Mesothelial cell of epicardium (in vitro differentiated cells): Measurements from ENCODE around the gene PRMT3. TPM values are rescaled to one million over a fixed set of nuclear protein-coding genes. Genes with fewer than 3 reads are reported as not detected.

ENCODE experiments used
- DNase-seq, 2 experiments: peaks; one replicate each; pipeline ENCODE4 v3.0.0; 2021; ENCODE audit warnings: low spot score in 2 of 2; ENCODE audit not compliant: unreplicated experiment in 2 of 2
- H3K27ac Mint-ChIP-seq: 2 replicates; pipeline ENCODE4 v1.8.0; 2021; ENCODE audit warnings: mixed read lengths
- H3K27me3 Mint-ChIP-seq: 2 replicates; pipeline ENCODE4 v1.8.0; 2021; ENCODE audit warnings: low read depth, mixed read lengths
- H3K36me3 Mint-ChIP-seq: 2 replicates; pipeline ENCODE4 v1.8.0; 2021; ENCODE audit warnings: mixed read lengths
- H3K4me1 Mint-ChIP-seq: 2 replicates; pipeline ENCODE4 v1.8.0; 2021; ENCODE audit warnings: mixed read lengths
- H3K4me3 Mint-ChIP-seq: 2 replicates; pipeline ENCODE4 v1.8.0; 2021; ENCODE audit warnings: mild to moderate bottlenecking, moderate library complexity, mixed read lengths
- H3K9me3 Mint-ChIP-seq: 2 replicates; pipeline ENCODE4 v1.8.0; 2021; ENCODE audit warnings: mixed read lengths
- total RNA-seq: library from RNA; stranded (reverse); gene quantifications from 3 replicates; pipeline ENCODE4 v1.2.1, GENCODE V29; 2021
- TF ChIP-seq, protein P1 (sequence below): fragments of 200-600 bp; sonication (generic); IDR thresholded peaks from one replicate; pipeline ENCODE4 v1.5.0; 2021; ENCODE audit warnings: antibody characterized with exemption; ENCODE audit not compliant: unreplicated experiment

Gene PRMT3
- total RNA-seq, 1 donor from 2014 or later: 19.2 TPM

DNA sequence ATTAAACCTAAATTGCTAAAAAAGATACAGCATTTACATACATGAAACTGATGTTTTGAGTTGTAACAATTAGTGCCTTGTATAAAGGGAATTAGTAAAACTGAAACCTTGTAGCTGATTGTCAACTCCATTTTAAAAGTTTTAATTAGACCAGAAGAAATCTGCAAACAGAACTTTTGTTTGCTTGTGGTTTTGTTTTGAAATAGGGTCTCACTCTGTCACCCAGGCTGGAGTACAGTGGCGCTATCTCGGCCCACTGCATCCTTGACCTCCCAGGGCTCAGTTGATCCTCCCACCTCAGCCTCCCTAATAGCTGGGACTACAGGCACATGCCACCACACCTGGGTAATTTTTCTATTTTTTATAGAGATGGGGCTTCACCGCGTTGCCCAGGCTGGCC lies 125.4 kb downstream of the PRMT3 start:
- Mint-ChIP-seq H3K4me3 (no peak overlapping the region), H3K9me3 (no peaks in the 10 kb centered on the region), H3K27ac (no peak overlapping the region), H3K27me3 (peaks cover 12% of the 10 kb centered on the region), H3K4me1 (no peaks in the 10 kb centered on the region), H3K36me3 (no peaks in the 10 kb centered on the region)
- TF ChIP-seq, protein P1, sequence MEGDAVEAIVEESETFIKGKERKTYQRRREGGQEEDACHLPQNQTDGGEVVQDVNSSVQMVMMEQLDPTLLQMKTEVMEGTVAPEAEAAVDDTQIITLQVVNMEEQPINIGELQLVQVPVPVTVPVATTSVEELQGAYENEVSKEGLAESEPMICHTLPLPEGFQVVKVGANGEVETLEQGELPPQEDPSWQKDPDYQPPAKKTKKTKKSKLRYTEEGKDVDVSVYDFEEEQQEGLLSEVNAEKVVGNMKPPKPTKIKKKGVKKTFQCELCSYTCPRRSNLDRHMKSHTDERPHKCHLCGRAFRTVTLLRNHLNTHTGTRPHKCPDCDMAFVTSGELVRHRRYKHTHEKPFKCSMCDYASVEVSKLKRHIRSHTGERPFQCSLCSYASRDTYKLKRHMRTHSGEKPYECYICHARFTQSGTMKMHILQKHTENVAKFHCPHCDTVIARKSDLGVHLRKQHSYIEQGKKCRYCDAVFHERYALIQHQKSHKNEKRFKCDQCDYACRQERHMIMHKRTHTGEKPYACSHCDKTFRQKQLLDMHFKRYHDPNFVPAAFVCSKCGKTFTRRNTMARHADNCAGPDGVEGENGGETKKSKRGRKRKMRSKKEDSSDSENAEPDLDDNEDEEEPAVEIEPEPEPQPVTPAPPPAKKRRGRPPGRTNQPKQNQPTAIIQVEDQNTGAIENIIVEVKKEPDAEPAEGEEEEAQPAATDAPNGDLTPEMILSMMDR: no peak
- DNase-seq: no peak

DNA sequence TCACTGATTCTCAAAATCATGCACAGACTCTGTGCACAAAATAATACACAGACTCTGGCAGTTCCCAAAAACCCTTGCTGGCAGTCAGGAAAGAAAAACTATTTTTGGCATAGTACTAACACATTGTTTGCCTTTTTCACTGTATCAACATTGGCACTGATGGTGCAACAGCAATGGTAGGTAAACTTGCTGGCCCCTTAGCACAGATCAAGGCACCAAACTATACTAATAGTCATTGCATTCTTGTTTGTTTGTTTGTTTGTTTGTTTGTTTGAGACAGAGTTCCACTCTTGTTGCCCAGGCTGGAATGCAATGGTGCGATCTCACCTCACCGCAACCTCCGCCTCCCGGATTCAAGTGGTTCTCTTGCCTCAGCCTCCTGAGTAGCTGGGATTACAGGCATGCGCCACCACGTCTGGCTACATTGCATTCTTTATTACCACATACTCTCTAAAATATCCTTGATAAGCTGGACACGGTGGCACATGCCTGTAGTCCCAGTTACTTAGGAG lies 130.9 kb downstream of the PRMT3 start:
- Mint-ChIP-seq H3K4me3 (no peak overlapping the region), H3K9me3 (no peaks in the 10 kb centered on the region), H3K27me3 (peaks cover 18% of the 10 kb centered on the region), H3K4me1 (no peaks in the 10 kb centered on the region), H3K27ac (no peak overlapping the region), H3K36me3 (no peaks in the 10 kb centered on the region)
- DNase-seq: no peak
- TF ChIP-seq, protein P1: no peak

DNA sequence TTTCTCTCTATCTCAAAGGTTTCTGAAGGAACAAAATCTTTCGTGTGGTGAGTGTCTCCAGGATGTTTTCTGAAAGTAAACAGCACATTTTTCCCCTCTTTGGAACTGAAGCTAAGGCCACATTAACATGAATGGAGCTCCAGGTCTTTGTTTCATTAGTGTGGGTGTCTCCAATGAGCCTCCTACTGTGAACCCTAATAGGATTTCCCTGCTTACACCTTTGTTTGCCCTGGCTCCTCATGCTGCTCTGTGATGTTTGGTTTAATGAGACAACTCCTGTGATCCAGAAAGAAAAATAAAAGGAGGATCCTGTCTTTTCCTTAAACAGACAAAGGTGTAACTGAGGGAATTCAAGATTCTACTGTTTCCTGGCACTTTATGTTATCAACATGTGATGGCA lies 135.0 kb downstream of the PRMT3 start:
- no peak for DNase-seq
- no peaks in the 10 kb centered on the region for H3K4me1 Mint-ChIP-seq
- peaks cover 8% of the 10 kb centered on the region for H3K27me3 Mint-ChIP-seq
- no peak overlapping the region for H3K4me3 Mint-ChIP-seq
- H3K9me3 Mint-ChIP-seq: no peaks in the 10 kb centered on the region
- no peaks in the 10 kb centered on the region for H3K36me3 Mint-ChIP-seq
- TF ChIP-seq, protein P1: no peak
- no peak overlapping the region for H3K27ac Mint-ChIP-seq

DNA sequence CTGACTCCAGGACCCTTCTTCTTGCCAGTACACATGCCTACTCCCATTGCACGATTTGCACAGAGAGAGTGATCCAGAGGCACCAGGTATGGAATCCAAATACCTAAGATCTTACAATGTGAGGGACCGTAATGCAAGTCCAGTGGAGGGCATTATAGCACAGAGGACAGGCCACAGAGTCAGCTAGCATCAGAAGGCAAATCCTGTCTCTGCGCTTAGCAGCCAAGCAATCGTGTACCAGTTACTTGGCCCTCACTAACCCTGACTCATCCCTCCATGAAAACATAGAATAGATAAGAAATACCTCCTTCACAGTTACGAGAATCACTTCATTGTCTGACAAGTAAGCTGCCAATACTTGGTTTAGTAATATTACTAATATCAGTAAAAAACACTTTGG lies 142.2 kb downstream of the PRMT3 start:
- TF ChIP-seq, protein P1: no peak
- Mint-ChIP-seq H3K4me3 (no peak overlapping the region), H3K27me3 (peaks cover 3% of the 10 kb centered on the region), H3K4me1 (no peaks in the 10 kb centered on the region), H3K9me3 (no peaks in the 10 kb centered on the region), H3K36me3 (no peaks in the 10 kb centered on the region), H3K27ac (no peak overlapping the region)
- no peak for DNase-seq

DNA sequence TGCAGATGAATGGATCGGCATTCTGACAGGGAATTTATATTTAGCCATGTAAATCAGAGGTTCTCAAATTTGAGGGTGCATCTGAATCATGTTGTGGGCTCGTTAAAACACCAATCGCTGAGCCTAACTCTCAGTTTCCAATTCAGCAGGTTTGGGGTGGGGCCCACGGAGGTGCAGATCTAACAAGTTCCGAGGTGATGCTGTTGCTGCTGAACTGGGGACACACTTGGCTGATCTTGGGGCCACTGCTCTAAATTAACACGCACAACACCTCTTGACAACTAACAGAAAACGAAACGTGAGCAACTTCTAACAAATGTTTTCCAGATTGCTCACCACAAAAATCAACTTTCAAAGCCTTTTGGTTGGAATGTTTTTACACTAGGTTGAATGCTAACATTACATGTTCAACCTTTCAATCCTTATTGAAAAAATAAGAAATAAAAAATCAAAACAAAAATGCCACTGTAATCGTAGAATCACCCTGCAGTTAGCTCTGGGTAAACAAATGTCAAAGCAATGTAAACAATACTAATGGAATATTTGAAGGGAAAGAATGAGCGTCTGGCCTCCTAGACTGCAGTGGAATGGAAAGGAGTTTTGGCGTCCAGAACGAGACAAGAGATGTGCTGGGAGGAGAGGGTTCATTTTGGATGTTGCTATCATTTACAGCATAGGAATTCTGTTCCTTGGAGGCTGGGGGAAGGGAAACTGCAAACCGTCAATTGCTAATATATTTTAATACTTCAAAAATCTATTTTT lies 143.6 kb downstream of the PRMT3 start:
- no peaks in the 10 kb centered on the region for H3K9me3 Mint-ChIP-seq
- H3K36me3 Mint-ChIP-seq: no peaks in the 10 kb centered on the region
- TF ChIP-seq, protein P1: no peak
- H3K27ac Mint-ChIP-seq: no peak overlapping the region
- H3K27me3 Mint-ChIP-seq: peaks cover 4% of the 10 kb centered on the region
- H3K4me3 Mint-ChIP-seq: no peak overlapping the region
- no peaks in the 10 kb centered on the region for H3K4me1 Mint-ChIP-seq
- DNase-seq: no peak
